B cell (primary cell): ENCODE results near the gene PLAC8L1. TPM values are rescaled to one million over a fixed set of nuclear protein-coding genes. Genes with fewer than 3 reads are reported as not detected.

Source experiments
- ATAC-seq: fragments of 200-7000 bp; cut with Tn5 transposase; one replicate; pipeline ENCODE4 v1.10.0; 2021; ENCODE audit warnings: low read depth, mild to moderate bottlenecking, moderate number of reproducible peaks, moderate library complexity
- CTCF ChIA-PET: fragments of 350-600 bp; sonication (Branson Sonifier 250); formaldehyde crosslinking; loops from one replicate; lab custom pipeline; 2021; ENCODE audit warnings: antibody characterized with exemption, inconsistent platforms; lab: Charles Lee
- POLR2A ChIA-PET: fragments of 350-600 bp; sonication (Branson Sonifier 250); formaldehyde crosslinking; loops from one replicate; lab custom pipeline; 2021; ENCODE audit warnings: antibody characterized with exemption; lab: Charles Lee
- DNase-seq: peaks from one replicate; pipeline ENCODE4 v3.0.0; 2013
- H2AFZ ChIP-seq: 2 replicates; pipeline ENCODE4 v1.6.1; 2012; ENCODE audit warnings: mild to moderate bottlenecking, low read depth, low read length; ENCODE audit not compliant: insufficient read depth, poor library complexity, severe bottlenecking
- H3K27ac ChIP-seq, 2 donors: 1 replicate in 1 of 2; 2 replicates in 1 of 2; pipeline ENCODE4 v1.5.1; 2012 to 2013; ENCODE audit warnings: low read length in 2 of 2, mild to moderate bottlenecking in 2 of 2, moderate library complexity in 1 of 2
- H3K27me3 ChIP-seq, 4 experiments: fragments of 200-600 bp in 1 of 4; sonication (generic) in 1 of 4; replicated peaks in 1 of 4; 1 replicate in 2 of 4; 2 replicates in 2 of 4; pipeline versions ENCODE4 v1.6.1 to v1.7.0; 2013 to 2016; ENCODE audit warnings: low read length in 3 of 4, mild to moderate bottlenecking in 2 of 4, mixed read lengths in 1 of 4, moderate library complexity in 1 of 4; ENCODE audit not compliant: insufficient read depth in 4 of 4, control insufficient read depth in 3 of 4; ENCODE audit errors: control extremely low read depth in 1 of 4
- H3K36me3 ChIP-seq, 2 experiments: replicated peaks in 1 of 2; 1 replicate in 1 of 2; 2 replicates in 1 of 2; pipeline versions ENCODE4 v1.6.1 to v1.7.1; 2013; ENCODE audit warnings: low read length in 1 of 2; ENCODE audit not compliant: insufficient read depth in 2 of 2, control insufficient read depth in 1 of 2; ENCODE audit errors: control extremely low read depth in 1 of 2, extremely low read depth in 1 of 2
- H3K4me1 ChIP-seq, 2 donors: fragments of 200-600 bp in 1 of 2; sonication (generic) in 1 of 2; 1 replicate in 1 of 2; 2 replicates in 1 of 2; pipeline versions ENCODE4 v1.5.1 to v1.6.1; 2013 to 2017; ENCODE audit warnings: low read length in 2 of 2; ENCODE audit not compliant: control insufficient read depth in 2 of 2, insufficient read depth in 2 of 2
- H3K4me2 ChIP-seq: replicated peaks from 2 replicates; pipeline ENCODE3; 2012; ENCODE audit warnings: mild to moderate bottlenecking, low read depth, low read length; ENCODE audit not compliant: poor library complexity, severe bottlenecking
- H3K4me3 ChIP-seq, 5 experiments: fragments of 200-600 bp in 1 of 5; sonication (generic) in 1 of 5; 1 replicate in 3 of 5; 2 replicates in 2 of 5; pipeline versions ENCODE4 v1.5.1 to v1.7.0; 2011 to 2016; ENCODE audit warnings: low read length in 4 of 5, mild to moderate bottlenecking in 4 of 5, low read depth in 2 of 5, control low read depth in 1 of 5, moderate library complexity in 1 of 5; ENCODE audit not compliant: insufficient read depth in 1 of 5; ENCODE audit errors: control extremely low read depth in 1 of 5, extremely low read depth in 1 of 5
- H3K79me2 ChIP-seq: fragments of 200-600 bp; sonication (generic); one replicate; pipeline ENCODE4 v1.6.0; 2016; ENCODE audit warnings: low read length; ENCODE audit not compliant: control insufficient read depth, insufficient read depth
- H3K9ac ChIP-seq: fragments of 200-600 bp; sonication (generic); 2 replicates; pipeline ENCODE4 v1.6.1; 2017; ENCODE audit warnings: mild to moderate bottlenecking, low read length, moderate library complexity
- H3K9me3 ChIP-seq, 3 donors: one replicate each; pipeline versions ENCODE4 v1.6.1 to v1.7.1; 2013; ENCODE audit warnings: low read length in 2 of 3; ENCODE audit not compliant: control insufficient read depth in 2 of 3, insufficient read depth in 1 of 3; ENCODE audit errors: control extremely low read depth in 1 of 3
- H4K20me1 ChIP-seq: 2 replicates; pipeline ENCODE4 v1.6.0; 2012; ENCODE audit warnings: mild to moderate bottlenecking, low read length; ENCODE audit not compliant: insufficient read depth, control insufficient read depth, poor library complexity, severe bottlenecking
- H3K27ac Mint-ChIP-seq: one replicate; pipeline ENCODE4 v1.8.0; 2021; ENCODE audit warnings: mixed read lengths
- H3K27me3 Mint-ChIP-seq: one replicate; pipeline ENCODE4 v1.8.0; 2021; ENCODE audit warnings: mixed read lengths
- H3K4me1 Mint-ChIP-seq: one replicate; pipeline ENCODE4 v1.8.0; 2021; ENCODE audit warnings: mixed read lengths
- H3K4me3 Mint-ChIP-seq: one replicate; pipeline ENCODE4 v1.8.0; 2021; ENCODE audit warnings: mixed read lengths
- H3K9me3 Mint-ChIP-seq: one replicate; pipeline ENCODE4 v1.8.0; 2022; ENCODE audit warnings: mixed read lengths; ENCODE audit not compliant: insufficient read depth
- EZH2 ChIP-seq: IDR thresholded peaks from 2 replicates; pipeline ENCODE4 v1.6.1; 2012; ENCODE audit warnings: borderline replicate concordance, low read depth, mild to moderate bottlenecking, moderate library complexity, low read length; ENCODE audit not compliant: insufficient read depth, poor library complexity, severe bottlenecking
- WGBS: methylation state at CpG from one replicate; pipeline ENCODE4 v1.1.5; 2013; ENCODE audit warnings: missing lambda C conversion rate; ENCODE audit not compliant: insufficient coverage; 5-methylcytosine and 5-hydroxymethylcytosine counted together
- intact Hi-C: fragments of 100-400 bp; cut with micrococcal nuclease; formaldehyde crosslinking; loops from one replicate; pipeline ENCODE4 v1.10.0; 2022
- polyA plus RNA-seq: library from polyadenylated mRNA; depleted of rRNA; stranded (reverse); fragments of >200 nt; gene quantifications from 2 replicates; pipeline ENCODE4 v1.2.3, GENCODE V29; 2012
- total RNA-seq, 2 donors: library from RNA; stranded (reverse); fragments of 120-200 nt in 1 of 2; gene quantifications; 1 replicate in 1 of 2; 2 replicates in 1 of 2; pipeline versions ENCODE4 v1.2.3 to v1.2.4, GENCODE V29; 2013 to 2022
- TF ChIP-seq, protein P1 (sequence below): fragments of 200-600 bp; IDR thresholded peaks from one replicate; pipeline ENCODE4 v1.8.0; 2022; ENCODE audit warnings: antibody characterized with exemption, mild to moderate bottlenecking

PLAC8L1 gene
- total and polyA plus RNA-seq, 2 donors (not counting 1 experiment from before 2014, with no cell fraction given), result 0.49 TPM; not detected in 1

DNA sequence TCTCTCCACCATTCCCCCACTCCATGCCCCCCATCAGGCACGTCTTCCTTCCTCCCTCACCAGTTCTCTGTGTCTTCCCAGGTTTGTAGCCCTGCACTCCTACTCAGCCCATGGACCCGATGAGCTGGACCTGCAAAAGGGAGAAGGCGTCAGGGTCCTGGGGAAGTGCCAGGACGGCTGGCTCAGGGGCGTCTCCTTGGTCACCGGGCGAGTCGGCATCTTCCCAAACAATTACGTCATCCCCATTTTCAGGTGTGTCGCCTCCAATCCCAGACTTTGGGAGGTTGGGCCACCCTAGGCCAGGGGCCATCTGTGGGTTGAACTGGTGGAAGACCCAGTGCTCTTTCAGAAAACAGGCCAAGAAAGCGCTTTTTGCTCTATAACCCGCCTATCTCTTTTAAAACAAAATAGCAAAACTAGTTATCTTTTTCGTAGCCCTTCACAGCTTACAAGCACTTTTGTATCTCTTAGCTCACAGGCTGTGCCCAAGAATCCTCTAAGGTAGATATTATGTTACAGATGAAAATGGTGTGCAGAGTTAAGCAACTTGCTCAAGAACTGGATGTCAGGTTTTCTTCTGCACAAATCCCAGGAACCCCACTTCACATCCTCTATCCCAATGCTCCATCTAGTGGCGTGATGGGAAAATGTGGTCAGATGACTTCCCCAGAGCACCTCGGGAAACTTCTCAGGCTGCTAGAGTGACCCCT is 56.2 kb downstream of the PLAC8L1 start:
- H3K4me3 Mint-ChIP-seq, result no peak overlapping the region
- Histone ChIP-seq H3K36me3 (no peaks in the 10 kb centered on the region), H3K4me1 (no peaks in the 10 kb centered on the region), H3K27ac (no peak overlapping the region), H4K20me1 (no peaks in the 10 kb centered on the region), H3K4me3 (no peak overlapping the region), H3K9ac (no peak overlapping the region), H2AFZ (no peak overlapping the region), H3K27me3 (peaks cover 0 to 6% (median 0%) of the 10 kb centered on the region in 4 experiments), H3K4me2 (no peak overlapping the region), H3K9me3 (no peaks in the 10 kb centered on the region), H3K79me2 (no peaks in the 10 kb centered on the region)
- ATAC-seq (no peak), DNase-seq (no peak)
- intact Hi-C loops, result no loop called here
- peaks cover 38% of the 10 kb centered on the region for H3K27me3 Mint-ChIP-seq
- WGBS, result 76% methylated on average over 10 of the region's 15 CpGs
- H3K27ac Mint-ChIP-seq, result no peak overlapping the region
- TF ChIP-seq, protein P1, sequence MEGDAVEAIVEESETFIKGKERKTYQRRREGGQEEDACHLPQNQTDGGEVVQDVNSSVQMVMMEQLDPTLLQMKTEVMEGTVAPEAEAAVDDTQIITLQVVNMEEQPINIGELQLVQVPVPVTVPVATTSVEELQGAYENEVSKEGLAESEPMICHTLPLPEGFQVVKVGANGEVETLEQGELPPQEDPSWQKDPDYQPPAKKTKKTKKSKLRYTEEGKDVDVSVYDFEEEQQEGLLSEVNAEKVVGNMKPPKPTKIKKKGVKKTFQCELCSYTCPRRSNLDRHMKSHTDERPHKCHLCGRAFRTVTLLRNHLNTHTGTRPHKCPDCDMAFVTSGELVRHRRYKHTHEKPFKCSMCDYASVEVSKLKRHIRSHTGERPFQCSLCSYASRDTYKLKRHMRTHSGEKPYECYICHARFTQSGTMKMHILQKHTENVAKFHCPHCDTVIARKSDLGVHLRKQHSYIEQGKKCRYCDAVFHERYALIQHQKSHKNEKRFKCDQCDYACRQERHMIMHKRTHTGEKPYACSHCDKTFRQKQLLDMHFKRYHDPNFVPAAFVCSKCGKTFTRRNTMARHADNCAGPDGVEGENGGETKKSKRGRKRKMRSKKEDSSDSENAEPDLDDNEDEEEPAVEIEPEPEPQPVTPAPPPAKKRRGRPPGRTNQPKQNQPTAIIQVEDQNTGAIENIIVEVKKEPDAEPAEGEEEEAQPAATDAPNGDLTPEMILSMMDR, result no peak
- no peak for TF ChIP-seq EZH2
- CTCF ChIA-PET, result no interaction called here
- H3K4me1 Mint-ChIP-seq, result no peaks in the 10 kb centered on the region
- H3K9me3 Mint-ChIP-seq, result no peaks in the 10 kb centered on the region
- POLR2A ChIA-PET, result no interaction called here

DNA sequence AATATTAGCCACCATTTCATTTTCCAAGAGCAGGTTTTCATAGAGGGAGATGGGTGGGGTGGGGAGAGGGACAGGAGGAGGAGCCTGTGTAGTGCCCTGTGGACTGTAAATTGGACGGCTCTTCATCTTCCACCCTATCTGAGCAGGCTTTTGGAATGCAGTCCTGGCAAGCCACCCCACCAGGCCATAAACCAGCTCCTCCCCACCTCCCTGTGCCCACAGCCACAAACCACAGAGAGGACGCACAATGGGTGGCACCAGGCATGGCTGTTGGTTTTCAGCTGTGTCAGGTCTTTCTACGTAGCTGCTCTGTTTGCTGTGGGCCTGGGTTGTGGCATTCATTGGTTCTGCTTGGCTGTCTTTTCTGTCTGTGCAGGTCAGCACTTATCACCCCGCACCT is 58.0 kb downstream of the PLAC8L1 start:
- H3K9me3 ChIP-seq, result no peaks in the 10 kb centered on the region
- H3K4me3 Mint-ChIP-seq, result no peak overlapping the region
- WGBS, result 67% methylated on average over 3 of the region's 4 CpGs
- no peak overlapping the region for H3K4me3 ChIP-seq
- POLR2A ChIA-PET, result no interaction called here
- H3K27ac Mint-ChIP-seq, result no peak overlapping the region
- intact Hi-C loops, result no loop called here
- no peak overlapping the region for H3K27ac ChIP-seq
- no peaks in the 10 kb centered on the region for H4K20me1 ChIP-seq
- no peak overlapping the region for H3K4me2 ChIP-seq
- no peaks in the 10 kb centered on the region for H3K4me1 Mint-ChIP-seq
- ATAC-seq (no peak), DNase-seq (no peak)
- no peaks in the 10 kb centered on the region for H3K79me2 ChIP-seq
- no peaks in the 10 kb centered on the region for H3K9me3 Mint-ChIP-seq
- H2AFZ ChIP-seq, result no peak overlapping the region
- no peak overlapping the region for H3K9ac ChIP-seq
- H3K27me3 Mint-ChIP-seq, result peaks cover 35% of the 10 kb centered on the region
- CTCF ChIA-PET, result no interaction called here
- no peaks in the 10 kb centered on the region for H3K4me1 ChIP-seq
- peaks cover 0 to 6% (median 0%) of the 10 kb centered on the region in 4 experiments for H3K27me3 ChIP-seq
- H3K36me3 ChIP-seq, result no peaks in the 10 kb centered on the region
- TF ChIP-seq, protein P1, result no peak
- no peak for TF ChIP-seq EZH2
